Myometrial cell (primary cell): ENCODE results near the gene EIF2S2. TPM values are rescaled to one million over a fixed set of nuclear protein-coding genes. Genes with fewer than 3 reads are reported as not detected.

ENCODE experiments used
- total RNA-seq: library from RNA; depleted of rRNA; stranded (reverse); fragments of >200 nt; gene quantifications from 2 replicates; pipeline ENCODE4 v1.2.3, GENCODE V29; 2015

The EIF2S2 gene, protein sequence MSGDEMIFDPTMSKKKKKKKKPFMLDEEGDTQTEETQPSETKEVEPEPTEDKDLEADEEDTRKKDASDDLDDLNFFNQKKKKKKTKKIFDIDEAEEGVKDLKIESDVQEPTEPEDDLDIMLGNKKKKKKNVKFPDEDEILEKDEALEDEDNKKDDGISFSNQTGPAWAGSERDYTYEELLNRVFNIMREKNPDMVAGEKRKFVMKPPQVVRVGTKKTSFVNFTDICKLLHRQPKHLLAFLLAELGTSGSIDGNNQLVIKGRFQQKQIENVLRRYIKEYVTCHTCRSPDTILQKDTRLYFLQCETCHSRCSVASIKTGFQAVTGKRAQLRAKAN
- 105 and 126 TPM in 2 replicates for total RNA-seq

DNA sequence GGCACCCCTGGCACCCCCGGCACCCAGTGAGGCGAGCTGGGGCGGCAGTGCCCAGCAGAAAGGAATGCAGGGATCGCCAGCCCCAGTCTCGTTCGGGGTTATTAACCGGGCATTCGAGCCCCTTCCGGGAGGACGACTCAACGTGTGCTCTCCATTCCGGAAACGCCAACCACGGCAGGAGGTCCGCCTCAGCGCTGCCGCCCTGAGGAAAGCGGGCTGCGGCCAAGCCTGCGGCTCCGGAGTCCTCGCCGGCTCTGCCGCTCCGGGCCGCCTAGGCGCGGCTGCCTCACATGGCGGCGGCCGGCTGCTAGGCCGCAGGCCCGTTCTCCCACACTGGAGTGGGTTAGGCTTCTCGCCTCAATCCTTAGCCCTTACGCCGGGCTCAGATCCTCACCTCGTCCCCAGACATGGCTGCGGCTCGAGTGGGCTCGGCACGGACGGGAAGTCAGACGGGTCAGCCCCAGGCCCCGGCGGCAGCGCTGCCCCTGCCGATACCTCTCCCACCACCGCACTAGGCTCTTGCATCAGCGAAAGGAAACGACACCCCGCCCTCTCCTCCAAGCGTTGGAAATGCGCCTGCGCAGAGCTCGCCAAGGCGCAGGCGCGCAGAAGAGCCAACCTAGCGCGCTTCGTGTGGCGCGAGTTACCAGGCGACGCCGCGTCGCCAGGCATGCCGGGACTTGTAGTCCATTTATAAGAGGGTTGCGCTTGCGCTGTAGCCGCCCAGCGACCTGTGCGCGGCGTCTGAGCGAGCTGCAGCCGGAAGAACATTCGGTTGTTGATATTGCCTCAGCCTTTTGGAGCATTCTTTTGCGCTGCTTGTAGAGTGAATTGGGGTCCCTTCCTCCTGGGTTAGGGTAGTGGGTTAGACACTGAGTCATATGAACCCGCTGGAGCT lies at the start of gene EIF2S2:
Gene EIF2S2 (minus strand): TSS at position 542 of the 898 bp plus-strand sequence. CDS start 133 bp downstream, at position 409.

Other genes with a start within 250 kb of the EIF2S2 start
- gene RALY, start 118.3 kb downstream of the EIF2S2 start, total RNA-seq = 95.4 and 96.2 TPM in 2 replicates
- gene ASIP, start 129.2 kb upstream of the EIF2S2 start, total RNA-seq = not detected in 2 replicates
- gene AHCY, start 191.1 kb upstream of the EIF2S2 start, total RNA-seq = 152 and 157 TPM in 2 replicates